Endothelial cell of umbilical vein (primary cell): ENCODE data around the gene GIGYF2. TPM values are rescaled to one million over a fixed set of nuclear protein-coding genes. Genes with fewer than 3 reads are reported as not detected.

Source experiments
- BruUV-seq: library from RNA; stranded (reverse); fragments of 400-500 nt; replicated peaks from 2 replicates; lab custom pipeline; 2021; lab: Mats Ljungman, UMichigan
- CTCF ChIA-PET: fragments of 300-600, 350-600 bp; sonication (Branson Sonifier 250); formaldehyde crosslinking; loops from one replicate; lab custom pipeline; 2021; ENCODE audit warnings: antibody characterized with exemption, inconsistent platforms; lab: Charles Lee
- POLR2A ChIA-PET: fragments of 300-600, 350-600 bp; sonication (Branson Sonifier 250); formaldehyde crosslinking; loops from one replicate; lab custom pipeline; 2021; ENCODE audit warnings: antibody characterized with exemption, inconsistent platforms; lab: Charles Lee
- DNase-seq: peaks from one replicate; pipeline ENCODE4 v3.0.0-alpha.2; 2011; ENCODE audit warnings: low read depth, low spot score
- FAIRE-seq: peaks from 2 replicates; lab custom pipeline; 2011; peaks lifted over from hg19 to GRCh38; lab: Jason Lieb, UNC
- H2AFZ ChIP-seq: 2 replicates; pipeline ENCODE4 v1.6.0; 2012; ENCODE audit warnings: low read depth, low read length, control low read depth, inconsistent platforms
- H3K27ac ChIP-seq: 2 replicates; pipeline ENCODE4 v1.5.1; 2011; ENCODE audit warnings: low read depth, mild to moderate bottlenecking, control low read depth, low read length, moderate library complexity; ENCODE audit not compliant: insufficient read depth
- H3K27me3 ChIP-seq, 2 experiments: 2 replicates each; pipeline versions ENCODE4 v1.6.0 to v1.6.1; 2011; ENCODE audit warnings: low read length in 2 of 2, mixed read lengths in 1 of 2; ENCODE audit not compliant: control insufficient read depth in 2 of 2, insufficient read depth in 2 of 2
- H3K36me3 ChIP-seq, 2 experiments: 2 replicates in 1 of 2; 3 replicates in 1 of 2; pipeline ENCODE4 v1.5.1; 2011; ENCODE audit warnings: low read length in 2 of 2, mild to moderate bottlenecking in 1 of 2, moderate library complexity in 1 of 2; ENCODE audit not compliant: control insufficient read depth in 2 of 2, insufficient read depth in 2 of 2; ENCODE audit errors: extremely low read depth in 1 of 2
- H3K4me1 ChIP-seq: 3 replicates; pipeline ENCODE4 v1.5.1; 2011; ENCODE audit warnings: mild to moderate bottlenecking, low read length; ENCODE audit not compliant: control insufficient read depth, insufficient read depth; ENCODE audit errors: extremely low read depth
- H3K4me2 ChIP-seq: 2 replicates; pipeline ENCODE4 v1.6.1; 2011; ENCODE audit warnings: low read length, control low read depth, mixed read lengths; ENCODE audit not compliant: insufficient read depth
- H3K4me3 ChIP-seq, 3 experiments: fragments of 200-600 bp in 1 of 3; sonication (generic), shearing (Covaris generic) in 1 of 3; replicated peaks in 1 of 3; 2 replicates each; pipeline ENCODE4 v1.5.1; 2011 to 2016; ENCODE audit warnings: control low read depth in 3 of 3, low read length in 3 of 3, mild to moderate bottlenecking in 2 of 3, inconsistent platforms in 1 of 3, low read depth in 1 of 3, moderate library complexity in 1 of 3; ENCODE audit not compliant: insufficient read depth in 1 of 3
- H3K79me2 ChIP-seq: 2 replicates; pipeline ENCODE4 v1.6.0; 2012; ENCODE audit warnings: low read length, inconsistent platforms; ENCODE audit not compliant: control insufficient read depth, insufficient read depth
- H3K9ac ChIP-seq: replicated peaks from 2 replicates; pipeline ENCODE3; 2011; ENCODE audit warnings: low read length, control low read depth; ENCODE audit not compliant: insufficient read depth; ENCODE audit errors: extremely low read depth
- H3K9me1 ChIP-seq: replicated peaks from 3 replicates; pipeline ENCODE4 v1.6.0; 2011; ENCODE audit warnings: mild to moderate bottlenecking, low read length; ENCODE audit not compliant: control insufficient read depth, insufficient read depth; ENCODE audit errors: extremely low read depth
- H3K9me3 ChIP-seq: replicated peaks from 2 replicates; pipeline ENCODE4 v1.5.1; 2012; ENCODE audit warnings: low read length, inconsistent platforms; ENCODE audit not compliant: control insufficient read depth, insufficient read depth
- H4K20me1 ChIP-seq: replicated peaks from 2 replicates; pipeline ENCODE3; 2011; ENCODE audit warnings: mild to moderate bottlenecking, low read length; ENCODE audit not compliant: control insufficient read depth, insufficient read depth; ENCODE audit errors: extremely low read depth
- CTCF ChIP-seq, 2 donors: IDR thresholded peaks; 1 replicate in 1 of 2; 2 replicates in 1 of 2; pipeline ENCODE4 v1.5.1; 2011; ENCODE audit warnings: low read length in 2 of 2, mild to moderate bottlenecking in 2 of 2, moderate library complexity in 2 of 2, control low read depth in 1 of 2, inconsistent platforms in 1 of 2, low read depth in 1 of 2; ENCODE audit not compliant: insufficient read depth in 1 of 2; ENCODE audit errors: extremely low read depth in 1 of 2
- EZH2 ChIP-seq: IDR thresholded peaks from 2 replicates; pipeline ENCODE4 v1.6.1; 2012; ENCODE audit warnings: borderline replicate concordance, low read depth, mild to moderate bottlenecking, moderate library complexity, low read length, inconsistent platforms; ENCODE audit not compliant: severe bottlenecking
- FOS ChIP-seq: IDR thresholded peaks from 2 replicates; pipeline ENCODE4 v1.6.1; 2011; ENCODE audit warnings: mild to moderate bottlenecking, low read length, moderate library complexity, borderline replicate concordance; ENCODE audit not compliant: insufficient read depth
- POLR2A ChIP-seq: IDR thresholded peaks from 2 replicates; pipeline ENCODE4 v1.6.1; 2012; ENCODE audit warnings: low read depth, mild to moderate bottlenecking, control low read depth, low read length
- POLR2AphosphoS5 ChIP-seq: IDR thresholded peaks from 2 replicates; pipeline ENCODE4 v1.6.1; 2012; ENCODE audit warnings: low read depth, mild to moderate bottlenecking, control low read depth, low read length, moderate library complexity; ENCODE audit not compliant: insufficient read depth
- dilution Hi-C: fragments of 300-500 bp; cut with MboI; formaldehyde crosslinking; loops from one replicate; pipeline ENCODE4 v1.15.0; 2019; ENCODE audit warnings: low sequenced_read_pairs; ENCODE audit not compliant: extremely low pct_ligation_motif_present
- intact Hi-C: fragments of 100-400 bp; cut with micrococcal nuclease; formaldehyde crosslinking; loops from one replicate; pipeline ENCODE4 v1.10.0; 2022
- polyA plus RNA-seq, 4 experiments: library from polyadenylated mRNA; depleted of rRNA in 3 of 4; stranded (reverse) in 3 of 4; unstranded in 1 of 4; fragments of >200 nt; gene quantifications; 2 replicates each; pipeline versions ENCODE4 v1.2.1 to v1.2.3, GENCODE V29; 2011 to 2012; ENCODE audit warnings: missing spikeins in 1 of 4
- total RNA-seq: library from RNA; stranded (reverse); gene quantifications from 2 replicates; pipeline ENCODE4 v1.2.3, GENCODE V29; 2021
- TF ChIP-seq, protein P1 (sequence below): IDR thresholded peaks from 2 replicates; pipeline ENCODE4 v1.6.1; 2011; ENCODE audit not compliant: insufficient read depth, insufficient read length

GIGYF2 gene
- total and polyA plus RNA-seq, 2 donors (not counting 3 experiments of a cell fraction or from before 2014, with no cell fraction given) = 22.9 to 56.4 TPM

GRCh38 chr2:232886176-232886575, 189.0 kb downstream of the GIGYF2 start:
- Histone ChIP-seq H3K4me2 (no peak overlapping the region), H3K4me3 (no peak overlapping the region), H3K9ac (no peak overlapping the region), H4K20me1 (no peaks in the 10 kb centered on the region), H3K9me1 (no peaks in the 10 kb centered on the region), H3K4me1 (no peaks in the 10 kb centered on the region), H3K27me3 (no peaks in the 10 kb centered on the region), H3K79me2 (no peaks in the 10 kb centered on the region), H3K27ac (no peak overlapping the region), H3K9me3 (no peaks in the 10 kb centered on the region), H3K36me3 (no peaks in the 10 kb centered on the region), H2AFZ (no peak overlapping the region)
- ChIA-PET CTCF (interaction anchor here (1.7 kb wide), 1 partner anchor 168 kb away, joined by 7 read pairs; no protein-coding TSS in a partner anchor), POLR2A (no interaction called here)
- no peak for FAIRE-seq
- TF ChIP-seq EZH2 = no peak
- no peak for TF ChIP-seq POLR2AphosphoS5
- TF ChIP-seq, protein P1, sequence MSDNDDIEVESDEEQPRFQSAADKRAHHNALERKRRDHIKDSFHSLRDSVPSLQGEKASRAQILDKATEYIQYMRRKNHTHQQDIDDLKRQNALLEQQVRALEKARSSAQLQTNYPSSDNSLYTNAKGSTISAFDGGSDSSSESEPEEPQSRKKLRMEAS = no peak
- no peak for TF ChIP-seq CTCF (IDR thresholded peaks at IDR 0.05; ENCODE audit: extremely low read depth in 1 of 2, insufficient read depth in 1 of 2, low read depth in 1 of 2, low read length in 2 of 2)
- no peak for TF ChIP-seq POLR2A
- no peak for TF ChIP-seq FOS
- DNase-seq = no peak
- no TSS peak for BruUV-seq
- dilution Hi-C loops = no loop called here
- intact Hi-C loops = loop anchor here (10.0 kb wide), 1 partner anchor 169 kb away; no protein-coding TSS in a partner anchor
